ENCODE measurements around the gene SLC35F3.

The SLC35F3 gene

GRCh38 chr1:234309598-234310459 lies 405.4 kb downstream of the SLC35F3 start:
- in situ Hi-C loops (cut with HindIII; ENCODE audit: low sequenced_read_pairs): no loop called here

GRCh38 chr1:234310460-234310817 lies 406.0 kb downstream of the SLC35F3 start:
- in situ Hi-C loops (cut with HindIII; ENCODE audit: low sequenced_read_pairs): no loop called here

GRCh38 chr1:234311414-234311813 lies 406.9 kb downstream of the SLC35F3 start:
- in situ Hi-C loops (cut with HindIII; ENCODE audit: low sequenced_read_pairs): no loop called here

DNA sequence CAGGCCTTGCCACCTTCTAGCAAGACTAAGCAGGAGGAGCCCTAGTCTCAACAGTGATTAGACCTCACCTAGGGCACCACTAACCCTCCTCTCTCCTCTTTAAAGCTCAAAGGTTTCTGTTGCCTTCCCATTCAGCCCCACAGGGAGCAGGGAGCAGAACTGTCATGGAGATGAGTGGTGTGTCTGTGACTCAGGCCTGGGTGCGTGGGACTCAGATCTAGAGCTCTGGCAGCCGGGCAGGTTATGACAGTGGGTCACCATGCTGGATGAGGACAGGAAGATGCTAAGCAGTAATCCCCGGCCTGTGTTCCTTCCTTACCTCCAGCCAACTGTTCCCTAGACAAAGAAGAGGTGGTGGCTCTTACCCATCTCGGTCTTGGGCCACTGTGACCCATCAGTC lies 408.7 kb downstream of the SLC35F3 start:
- in situ Hi-C loops (cut with HindIII; ENCODE audit: low sequenced_read_pairs): no loop called here

DNA sequence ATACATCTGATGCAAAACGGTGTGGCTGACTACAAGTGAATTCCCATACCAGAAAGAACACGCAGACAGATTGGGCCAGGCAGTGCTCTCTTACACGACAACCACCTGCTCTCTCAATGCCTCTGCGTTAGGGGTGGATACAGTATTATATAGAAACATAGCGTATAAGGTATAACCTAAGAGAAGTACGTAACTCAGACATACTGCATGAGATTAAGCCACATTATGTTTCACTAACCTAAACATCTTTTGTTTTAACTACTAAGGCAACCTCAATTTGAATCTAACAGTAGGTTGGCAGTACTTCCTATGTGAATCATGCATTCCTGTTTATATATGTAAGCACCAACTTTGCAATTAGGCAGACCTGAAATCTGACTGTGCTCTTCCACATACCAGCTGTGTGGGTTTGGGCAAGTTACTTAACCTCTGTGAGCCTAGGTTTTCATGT lies 410.6 kb downstream of the SLC35F3 start:
- in situ Hi-C loops (cut with HindIII; ENCODE audit: low sequenced_read_pairs): no loop called here

GRCh38 chr1:234315588-234315987 lies 411.1 kb downstream of the SLC35F3 start:
- in situ Hi-C loops (cut with HindIII; ENCODE audit: low sequenced_read_pairs): no loop called here

- in situ Hi-C loops (cut with HindIII; ENCODE audit: low sequenced_read_pairs): no loop called here
Measured at GRCh38 chr1:234316486-234316885, 412.0 kb downstream of the SLC35F3 start.

GRCh38 chr1:234316937-234317336 lies 412.5 kb downstream of the SLC35F3 start:
- in situ Hi-C loops (cut with HindIII; ENCODE audit: low sequenced_read_pairs): no loop called here

GRCh38 chr1:234320069-234320468 lies 415.6 kb downstream of the SLC35F3 start:
- in situ Hi-C loops (cut with HindIII; ENCODE audit: low sequenced_read_pairs): no loop called here

GRCh38 chr1:234320549-234320948 lies 416.1 kb downstream of the SLC35F3 start:
- in situ Hi-C loops (cut with HindIII; ENCODE audit: low sequenced_read_pairs): no loop called here

DNA sequence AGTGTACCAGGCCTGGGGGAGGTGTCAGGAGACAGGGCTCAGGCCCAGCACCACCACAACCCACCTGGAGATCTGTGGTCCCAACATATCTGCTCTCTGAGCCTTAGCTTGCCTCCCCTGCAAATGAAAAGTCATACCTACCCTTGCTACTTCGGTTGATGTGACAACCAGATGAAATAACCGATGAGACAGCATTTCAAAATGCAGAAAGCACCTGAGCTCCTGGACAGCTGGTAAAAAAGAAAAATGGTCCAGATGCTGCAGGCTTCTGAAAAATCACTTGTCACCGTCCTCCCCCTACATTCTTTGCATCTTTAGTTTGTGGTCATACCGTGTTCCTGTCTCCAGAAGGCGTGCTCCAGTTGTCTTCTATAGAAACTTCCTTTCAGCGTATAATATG lies 416.8 kb downstream of the SLC35F3 start:
- in situ Hi-C loops (cut with HindIII; ENCODE audit: low sequenced_read_pairs): no loop called here

- in situ Hi-C loops (cut with HindIII; ENCODE audit: low sequenced_read_pairs): no loop called here
Measured at GRCh38 chr1:234322097-234322496, 417.6 kb downstream of the SLC35F3 start.

GRCh38 chr1:234322979-234323378 lies 418.5 kb downstream of the SLC35F3 start:
- in situ Hi-C loops (cut with HindIII; ENCODE audit: low sequenced_read_pairs): no loop called here

DNA sequence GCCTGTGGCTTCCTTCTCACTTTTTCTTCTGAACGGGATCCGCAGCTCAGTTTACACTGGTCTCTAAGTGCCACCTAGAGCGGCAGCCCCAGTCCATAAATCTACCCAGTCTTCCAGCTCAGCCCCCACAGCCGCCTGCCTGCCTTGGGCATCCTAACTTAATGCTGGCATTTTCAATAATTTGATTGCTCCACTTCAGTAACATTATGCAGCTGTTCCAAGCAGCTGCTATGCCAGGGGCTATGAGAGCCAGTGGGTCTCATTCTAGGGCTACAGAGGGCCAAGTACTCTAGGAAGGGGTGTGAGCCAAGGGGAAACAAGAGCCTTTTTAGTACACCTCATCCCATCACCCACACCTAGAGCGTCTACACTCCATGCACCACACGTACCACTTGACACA lies 420.3 kb downstream of the SLC35F3 start:
- in situ Hi-C loops (cut with HindIII; ENCODE audit: low sequenced_read_pairs): no loop called here

DNA sequence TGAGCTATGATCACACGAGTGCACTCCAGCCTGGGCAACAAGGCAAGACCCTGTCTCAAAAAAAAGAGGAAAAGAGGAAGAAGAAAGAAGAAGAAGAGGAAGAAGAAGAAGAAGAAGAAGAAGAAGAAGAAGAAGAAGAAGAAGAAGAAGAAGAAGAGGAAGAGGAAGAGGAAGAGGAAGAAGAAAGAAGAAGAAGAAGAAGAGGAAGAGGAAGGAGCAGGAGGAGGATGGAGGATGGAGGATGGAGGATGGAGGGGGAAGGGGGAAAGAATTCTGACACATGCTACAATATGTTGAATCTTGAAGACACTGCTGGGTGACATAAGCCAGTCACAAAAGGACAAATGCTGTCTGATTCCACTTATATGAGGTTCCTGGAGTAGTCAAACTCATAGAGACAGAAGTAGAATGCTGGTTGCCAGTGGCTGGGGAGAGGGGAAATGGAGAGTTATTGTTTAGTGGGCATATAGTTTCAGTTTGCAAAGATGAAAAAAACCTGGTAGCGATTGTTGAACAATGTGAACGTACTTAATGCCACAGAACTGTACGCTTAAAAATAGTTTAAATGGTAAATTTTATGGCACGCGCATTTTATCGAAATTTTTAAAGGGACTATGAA lies 421.5 kb downstream of the SLC35F3 start:
- in situ Hi-C loops (cut with HindIII; ENCODE audit: low sequenced_read_pairs): no loop called here

GRCh38 chr1:234326497-234327366 lies 422.3 kb downstream of the SLC35F3 start:
- in situ Hi-C loops (cut with HindIII; ENCODE audit: low sequenced_read_pairs): no loop called here

DNA sequence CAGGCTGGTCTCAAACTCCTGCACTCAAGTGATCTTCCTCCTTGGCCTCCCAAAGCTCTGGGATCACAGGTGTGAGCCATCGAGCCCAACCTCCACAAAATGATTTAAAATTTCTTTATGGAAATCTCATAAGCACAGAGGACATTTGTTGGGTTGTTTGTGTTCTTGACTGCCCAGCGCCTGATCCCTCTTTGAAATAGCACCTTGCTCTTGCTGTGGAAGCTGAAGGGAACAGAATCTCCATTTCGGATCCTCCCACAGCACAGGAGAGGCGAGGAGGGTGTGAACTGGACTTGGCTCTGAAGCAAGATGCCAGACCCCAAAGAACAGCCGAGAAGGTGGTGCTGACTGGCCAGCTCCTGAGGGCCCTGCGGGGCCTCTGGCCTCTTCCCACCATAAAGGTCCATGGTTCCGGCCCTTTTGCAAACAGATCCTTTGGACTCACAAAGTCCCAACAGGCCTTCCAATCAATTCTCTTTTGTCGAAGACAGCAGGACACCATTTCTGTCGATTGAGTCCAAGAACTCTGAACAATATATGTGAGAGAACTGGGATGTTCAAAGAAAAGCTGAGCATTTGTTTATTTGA lies 423.2 kb downstream of the SLC35F3 start:
- in situ Hi-C loops (cut with HindIII; ENCODE audit: low sequenced_read_pairs): no loop called here

GRCh38 chr1:234330843-234331215 lies 426.4 kb downstream of the SLC35F3 start:
- in situ Hi-C loops (cut with HindIII; ENCODE audit: low sequenced_read_pairs): no loop called here

DNA sequence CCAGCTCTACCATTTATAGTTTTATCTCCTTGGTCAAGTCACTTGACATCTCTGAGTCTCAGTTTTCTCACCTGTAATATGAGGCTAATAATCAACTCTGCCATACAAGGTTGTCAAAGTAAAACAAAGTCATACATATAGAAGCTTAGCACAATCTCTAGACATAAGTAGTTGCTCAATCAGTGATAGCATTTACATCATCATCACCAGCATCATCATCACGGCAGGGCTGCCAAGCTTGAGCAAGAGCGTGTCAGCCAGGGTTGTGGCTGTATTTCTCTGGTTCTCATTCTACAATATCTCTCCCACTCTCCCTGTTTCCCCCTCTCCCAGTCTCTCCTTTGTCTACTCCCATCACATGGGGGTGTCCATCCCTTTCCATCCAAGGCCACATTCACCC lies 427.0 kb downstream of the SLC35F3 start:
- in situ Hi-C loops (cut with HindIII; ENCODE audit: low sequenced_read_pairs): no loop called here

GRCh38 chr1:234336359-234336758 lies 431.9 kb downstream of the SLC35F3 start:
- in situ Hi-C loops (cut with HindIII; ENCODE audit: low sequenced_read_pairs): no loop called here

DNA sequence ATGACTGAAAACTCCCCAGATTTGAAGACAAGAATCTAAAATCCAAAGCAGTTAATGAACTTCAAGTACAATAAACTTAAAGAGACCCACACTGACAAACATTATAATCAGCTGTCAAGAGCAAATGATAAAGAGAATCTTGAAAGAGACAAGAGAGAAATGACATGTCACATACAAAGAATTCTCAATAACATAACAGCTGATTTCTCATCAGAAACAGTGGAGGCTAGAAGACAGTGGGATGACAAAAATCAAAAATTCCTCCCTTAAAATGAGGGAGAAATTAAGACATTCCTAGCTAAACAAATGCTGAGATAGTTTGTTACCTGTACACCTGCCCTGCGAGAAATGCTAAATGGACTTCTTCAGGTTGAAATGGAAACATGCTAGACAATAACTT lies 432.8 kb downstream of the SLC35F3 start:
- in situ Hi-C loops (cut with HindIII; ENCODE audit: low sequenced_read_pairs): no loop called here

Data from DLD1 (cell line).